K562 (cell line): Measurements from ENCODE around the gene EFNA5. TPM values are rescaled to one million over a fixed set of nuclear protein-coding genes. Genes with fewer than 3 reads are reported as not detected.

ENCODE experiments used
- ATAC-seq: fragments of 200-7000 bp; cut with Tn5 transposase; 3 replicates; pipeline ENCODE4 v1.9.1; 2020; ENCODE audit warnings: moderate library complexity
- BruUV-seq: library from RNA; stranded (reverse); fragments of 400-500 nt; replicated peaks from 2 replicates; lab custom pipeline; 2021; lab: Mats Ljungman, UMichigan
- CTCF ChIA-PET: fragments of 300-600 bp; formaldehyde crosslinking; extraction: SDS; loops from one replicate; lab custom pipeline; 2021; ENCODE audit warnings: low intra/inter-chr PET ratio; lab: Yijun Ruan, JAX
- POLR2A ChIA-PET: fragments of 300-600, 350-650 bp; sonication (Branson Sonifier 250); formaldehyde crosslinking; extraction: SDS; loops from one replicate; lab custom pipeline; 2021; ENCODE audit warnings: antibody characterized with exemption, inconsistent platforms; lab: Yijun Ruan, JAX
- DNase-seq, 4 experiments: peaks; one replicate each; pipeline versions ENCODE4 v3.0.0 to v3.0.0-alpha.2; 2011 to 2018; ENCODE audit warnings: low spot score in 3 of 4, mixed read lengths in 3 of 4; ENCODE audit errors: extremely low read depth in 1 of 4
- FAIRE-seq: peaks from 2 replicates; lab custom pipeline; 2011; peaks lifted over from hg19 to GRCh38; lab: Jason Lieb, UNC
- H2AFZ ChIP-seq: 2 replicates; pipeline ENCODE4 v1.6.0; 2011; ENCODE audit warnings: low read depth, low read length, control low read depth, inconsistent platforms
- H3K27ac ChIP-seq: fragments of 200-600 bp; 3 replicates; pipeline ENCODE4 v1.8.0; 2011; ENCODE audit warnings: low read depth, mild to moderate bottlenecking, control low read depth, inconsistent platforms, low read length, moderate library complexity, mixed read lengths; ENCODE audit errors: extremely low read depth
- H3K27me3 ChIP-seq, 2 experiments: fragments of 300-600 bp in 1 of 2; 2 replicates in 1 of 2; 3 replicates in 1 of 2; pipeline versions ENCODE4 v1.6.0 to v1.8.0; 2011; ENCODE audit warnings: inconsistent platforms in 2 of 2, low read length in 2 of 2, mild to moderate bottlenecking in 1 of 2, mixed read lengths in 1 of 2, moderate library complexity in 1 of 2; ENCODE audit not compliant: control insufficient read depth in 2 of 2, insufficient read depth in 2 of 2
- H3K36me3 ChIP-seq: fragments of 300-600 bp; 3 replicates; pipeline ENCODE4 v1.8.0; 2011; ENCODE audit warnings: mild to moderate bottlenecking, low read length, inconsistent platforms; ENCODE audit not compliant: control insufficient read depth, insufficient read depth
- H3K4me1 ChIP-seq, 2 experiments: fragments of 200-600 bp in 1 of 2; replicated peaks in 1 of 2; 2 replicates in 1 of 2; 3 replicates in 1 of 2; pipeline versions ENCODE4 v1.5.1 to v1.8.0; 2011; ENCODE audit warnings: inconsistent platforms in 2 of 2, low read length in 2 of 2, mild to moderate bottlenecking in 1 of 2, mixed read lengths in 1 of 2, moderate library complexity in 1 of 2; ENCODE audit not compliant: control insufficient read depth in 2 of 2, insufficient read depth in 2 of 2
- H3K4me2 ChIP-seq: 2 replicates; pipeline ENCODE4 v1.6.1; 2011; ENCODE audit warnings: low read length, control low read depth, inconsistent platforms, mixed read lengths; ENCODE audit not compliant: insufficient read depth
- H3K4me3 ChIP-seq: fragments of 200-600 bp; sonication (generic), shearing (Covaris generic); 2 replicates; pipeline ENCODE4 v1.5.1; 2016; ENCODE audit warnings: control low read depth, inconsistent platforms
- H3K79me2 ChIP-seq: fragments of 200-600 bp; 3 replicates; pipeline ENCODE4 v1.8.0; 2011; ENCODE audit warnings: low read length, inconsistent platforms; ENCODE audit not compliant: control insufficient read depth, insufficient read depth
- H3K9ac ChIP-seq, 2 experiments: 2 replicates each; pipeline versions ENCODE4 v1.6.0 to v1.6.1; 2011; ENCODE audit warnings: low read depth in 2 of 2, low read length in 2 of 2, control low read depth in 1 of 2, inconsistent platforms in 1 of 2, mild to moderate bottlenecking in 1 of 2, mixed read lengths in 1 of 2; ENCODE audit not compliant: insufficient read depth in 1 of 2
- H3K9me1 ChIP-seq: one replicate; pipeline ENCODE4 v1.6.0; 2011; ENCODE audit warnings: inconsistent platforms, mild to moderate bottlenecking, low read length, moderate library complexity; ENCODE audit not compliant: control insufficient read depth, insufficient read depth
- H3K9me3 ChIP-seq: replicated peaks from 2 replicates; pipeline ENCODE4 v1.5.1; 2011; ENCODE audit warnings: low read depth, low read length, inconsistent platforms; ENCODE audit not compliant: control insufficient read depth, insufficient read depth
- H4K20me1 ChIP-seq: replicated peaks from 2 replicates; pipeline ENCODE4 v1.6.1; 2011; ENCODE audit warnings: low read length, inconsistent platforms, mixed read lengths; ENCODE audit not compliant: control insufficient read depth, insufficient read depth
- CC2D1A ChIP-seq: fragments of 450-650 bp; IDR thresholded peaks from 2 replicates; pipeline ENCODE4 v1.6.1; 2017; ENCODE audit warnings: mild to moderate bottlenecking
- MTA1 ChIP-seq: fragments of 450-650 bp; IDR thresholded peaks from 2 replicates; pipeline ENCODE4 v1.6.1; 2017; ENCODE audit warnings: borderline replicate concordance
- NR2F6 ChIP-seq: fragments of 450-650 bp; formaldehyde crosslinking; IDR thresholded peaks from 2 replicates; pipeline ENCODE4 v1.4.0; 2020; ENCODE audit warnings: mild to moderate bottlenecking
- NR4A1 ChIP-seq, 2 experiments: fragments of 250-450 bp in 1 of 2; fragments of 450-650 bp in 1 of 2; sonication (Bioruptor Pico) in 1 of 2; IDR thresholded peaks; 2 replicates each; pipeline versions ENCODE4 v1.4.0 to v1.6.1; 2016 to 2020; ENCODE audit warnings: mild to moderate bottlenecking in 2 of 2, missing compliant biosample characterization in 1 of 2, missing genetic modification characterization in 1 of 2, moderate library complexity in 1 of 2
- SAFB ChIP-seq: fragments of 200-400 bp; formaldehyde crosslinking; IDR thresholded peaks from 2 replicates; pipeline ENCODE4 v1.6.1; 2017; ENCODE audit warnings: low read depth, low read length, borderline replicate concordance
- SMAD1 ChIP-seq: fragments of 150-350 bp; IDR thresholded peaks from 2 replicates; pipeline ENCODE4 v1.6.1; 2014; ENCODE audit warnings: low read length, low read depth; ENCODE audit not compliant: partially characterized antibody
- SRSF9 ChIP-seq: fragments of 200-400 bp; formaldehyde crosslinking; IDR thresholded peaks from 2 replicates; pipeline ENCODE4 v1.6.1; 2017; ENCODE audit warnings: low read depth, low read length, borderline replicate concordance
- STAG1 ChIP-seq: sonication (generic); formaldehyde crosslinking; IDR thresholded peaks from 2 replicates; pipeline ENCODE4 v1.5.0; 2020; ENCODE audit warnings: missing genetic modification reagents, borderline replicate concordance
- TGIF2 ChIP-seq: sonication (generic); formaldehyde crosslinking; IDR thresholded peaks from 2 replicates; pipeline ENCODE4 v1.8.1; 2022; ENCODE audit warnings: mild to moderate bottlenecking, missing genetic modification reagents, moderate library complexity
- U2AF1 ChIP-seq: fragments of 200-400 bp; formaldehyde crosslinking; optimal IDR thresholded peaks from 2 replicates; pipeline ENCODE3; 2017; ENCODE audit warnings: mild to moderate bottlenecking, low read depth, low read length, moderate library complexity
- ZC3H11A ChIP-seq: IDR thresholded peaks from 2 replicates; pipeline ENCODE4 v1.6.1; 2012; ENCODE audit warnings: low read depth, low read length, improper control_type of control experiment
- ZNF165 ChIP-seq: fragments of 250-450 bp; sonication (Bioruptor Pico); IDR thresholded peaks from 2 replicates; pipeline ENCODE4 v1.4.0; 2020; ENCODE audit warnings: borderline replicate concordance
- ZNF436 ChIP-seq: fragments of 250-450, 450-650 bp; sonication (Bioruptor Pico); formaldehyde crosslinking; IDR thresholded peaks from 2 replicates; pipeline ENCODE4 v1.7.0; 2020; ENCODE audit warnings: mild to moderate bottlenecking
- ZNF668 ChIP-seq: fragments of 250-450 bp; sonication (Bioruptor Pico); IDR thresholded peaks from 2 replicates; pipeline ENCODE4 v1.8.0; 2022; ENCODE audit warnings: mild to moderate bottlenecking, inconsistent platforms
- WGBS: fragments of 100-300 bp; shearing (Covaris generic); methylation state at CpG from one replicate; pipeline ENCODE4 v1.1.6; 2016; ENCODE audit warnings: low coverage, mixed read lengths; ENCODE audit not compliant: insufficient coverage; ENCODE audit errors: missing lambda C conversion rate; 5-methylcytosine and 5-hydroxymethylcytosine counted together
- in situ Hi-C: fragments of 300-500 bp; cut with MboI; formaldehyde crosslinking; loops from 4 replicates; pipeline ENCODE4 v1.15.0; 2018; ENCODE audit warnings: inconsistent platforms, mixed read lengths
- intact Hi-C: fragments of 100-400 bp; cut with micrococcal nuclease; formaldehyde crosslinking; loops from 2 replicates; pipeline ENCODE4 v1.14.2; 2022
- polyA plus RNA-seq, 8 experiments: library from polyadenylated mRNA; depleted of rRNA in 4 of 8; stranded (reverse) in 5 of 8; unstranded in 3 of 8; fragments of >200 nt; fragmentation: Nextera tagmentation in 2 of 8; fragmentation: Illumina TruSeq in 1 of 8; extraction: Ambion mirVana in 2 of 8; extraction: Trizol in 1 of 8; gene quantifications; 2 replicates each; pipeline versions ENCODE4 v1.2.1 to v1.2.3, GENCODE V29; 2011 to 2014; ENCODE audit warnings: inconsistent platforms in 1 of 8, missing spikeins in 1 of 8
- total RNA-seq, 7 experiments: library from RNA; depleted of rRNA in 6 of 7; stranded (reverse); fragments of >200 nt in 6 of 7; fragmentation: Illumina TruSeq in 2 of 7; extraction: Trizol in 2 of 7; gene quantifications; 2 replicates each; pipeline versions ENCODE4 v1.2.1 to v1.2.3, GENCODE V29; 2011 to 2021; ENCODE audit warnings: low replicate concordance in 1 of 7
- TF ChIP-seq, protein P1 (sequence below): sonication (generic); formaldehyde crosslinking; IDR thresholded peaks from 2 replicates; pipeline ENCODE4 v1.8.0; 2022; ENCODE audit warnings: mild to moderate bottlenecking, missing genetic modification reagents
- TF ChIP-seq, protein P2 (sequence below): fragments of 200-800 bp; sonication (Bioruptor generic); IDR thresholded peaks from 2 replicates; pipeline ENCODE4 v1.6.1; 2017; ENCODE audit warnings: missing genetic modification characterization, missing compliant biosample characterization
- TF ChIP-seq, protein P3 (sequence below): sonication (generic); formaldehyde crosslinking; IDR thresholded peaks from 2 replicates; pipeline ENCODE4 v1.5.0; 2020; ENCODE audit warnings: missing genetic modification reagents

Gene EFNA5
- total and polyA plus RNA-seq, 9 of the 15 experiments (the other 6 are each of a cell fraction or from before 2014, with no cell fraction given): 0.20 TPM; not detected in 8

DNA sequence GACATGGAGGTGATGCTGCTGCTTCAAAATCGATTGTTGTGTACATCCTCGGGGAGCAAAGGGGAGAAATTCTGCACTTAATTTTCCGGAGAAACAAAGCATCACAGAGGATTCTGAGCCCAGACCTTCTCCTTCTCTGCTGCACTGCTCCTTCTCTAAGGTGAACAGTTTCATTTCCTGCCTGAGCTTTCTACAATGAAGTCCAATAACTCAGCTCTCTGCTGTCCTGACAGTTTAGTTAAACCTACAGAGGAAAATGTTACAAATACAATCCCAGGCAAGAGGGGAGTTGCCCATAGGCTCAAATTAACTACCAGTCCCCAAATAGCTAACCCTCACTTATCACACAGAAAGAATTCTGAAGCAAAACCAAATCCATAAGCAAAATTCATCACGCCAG lies 206.3 kb downstream of the EFNA5 start:
- no peak for ATAC-seq
- no peak for FAIRE-seq
- ChIA-PET CTCF (no interaction called here), POLR2A (no interaction called here)
- Histone ChIP-seq H3K4me3 (no peak overlapping the region), H3K27me3 (no peaks in the 10 kb centered on the region), H3K9ac (no peak overlapping the region), H3K36me3 (no peaks in the 10 kb centered on the region), H4K20me1 (no peaks in the 10 kb centered on the region), H3K79me2 (no peaks in the 10 kb centered on the region), H3K9me3 (no peaks in the 10 kb centered on the region), H2AFZ (no peak overlapping the region), H3K27ac (no peak overlapping the region), H3K9me1 (no peaks in the 10 kb centered on the region), H3K4me2 (no peak overlapping the region), H3K4me1 (peaks cover 0 to 6% of the 10 kb centered on the region in 2 experiments; a peak in 1 of 5 replicates)
- intact Hi-C loops (no loop called here), in situ Hi-C loops (no loop called here)
- TF ChIP-seq MTA1 (no peak), CC2D1A (no peak), NR4A1 (CRISPR knock-in tag; IDR thresholded peaks at IDR 0.05) (no peak), NR4A1 (tag; IDR thresholded peaks at IDR 0.05) (no peak), ZNF668 (CRISPR knock-in tag) (no peak), ZNF436 (CRISPR knock-in tag) (no peak), ZC3H11A (no peak), SMAD1 (no peak), U2AF1 (no peak), SRSF9 (no peak), TGIF2 (CRISPR knock-in tag) (no peak), STAG1 (no peak), NR2F6 (CRISPR knock-in tag) (no peak), ZNF165 (CRISPR knock-in tag) (no peak), SAFB (no peak)
- TF ChIP-seq, protein P1, sequence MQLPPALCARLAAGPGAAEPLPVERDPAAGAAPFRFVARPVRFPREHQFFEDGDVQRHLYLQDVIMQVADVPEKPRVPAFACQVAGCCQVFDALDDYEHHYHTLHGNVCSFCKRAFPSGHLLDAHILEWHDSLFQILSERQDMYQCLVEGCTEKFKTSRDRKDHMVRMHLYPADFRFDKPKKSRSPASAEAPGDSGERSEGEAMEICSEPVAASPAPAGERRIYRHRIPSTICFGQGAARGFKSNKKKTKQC (CRISPR knock-in tag): no peak
- TF ChIP-seq, protein P2, sequence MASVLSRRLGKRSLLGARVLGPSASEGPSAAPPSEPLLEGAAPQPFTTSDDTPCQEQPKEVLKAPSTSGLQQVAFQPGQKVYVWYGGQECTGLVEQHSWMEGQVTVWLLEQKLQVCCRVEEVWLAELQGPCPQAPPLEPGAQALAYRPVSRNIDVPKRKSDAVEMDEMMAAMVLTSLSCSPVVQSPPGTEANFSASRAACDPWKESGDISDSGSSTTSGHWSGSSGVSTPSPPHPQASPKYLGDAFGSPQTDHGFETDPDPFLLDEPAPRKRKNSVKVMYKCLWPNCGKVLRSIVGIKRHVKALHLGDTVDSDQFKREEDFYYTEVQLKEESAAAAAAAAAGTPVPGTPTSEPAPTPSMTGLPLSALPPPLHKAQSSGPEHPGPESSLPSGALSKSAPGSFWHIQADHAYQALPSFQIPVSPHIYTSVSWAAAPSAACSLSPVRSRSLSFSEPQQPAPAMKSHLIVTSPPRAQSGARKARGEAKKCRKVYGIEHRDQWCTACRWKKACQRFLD: no peak
- TF ChIP-seq, protein P3, sequence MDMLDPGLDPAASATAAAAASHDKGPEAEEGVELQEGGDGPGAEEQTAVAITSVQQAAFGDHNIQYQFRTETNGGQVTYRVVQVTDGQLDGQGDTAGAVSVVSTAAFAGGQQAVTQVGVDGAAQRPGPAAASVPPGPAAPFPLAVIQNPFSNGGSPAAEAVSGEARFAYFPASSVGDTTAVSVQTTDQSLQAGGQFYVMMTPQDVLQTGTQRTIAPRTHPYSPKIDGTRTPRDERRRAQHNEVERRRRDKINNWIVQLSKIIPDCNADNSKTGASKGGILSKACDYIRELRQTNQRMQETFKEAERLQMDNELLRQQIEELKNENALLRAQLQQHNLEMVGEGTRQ (CRISPR knock-in tag): no peak
- no peak for DNase-seq
- no TSS peak for BruUV-seq
- WGBS: 3% methylated on average over 4 of the region's 4 CpGs
